ENCODE measurements around the gene ABHD14A.

The ABHD14A gene

DNA sequence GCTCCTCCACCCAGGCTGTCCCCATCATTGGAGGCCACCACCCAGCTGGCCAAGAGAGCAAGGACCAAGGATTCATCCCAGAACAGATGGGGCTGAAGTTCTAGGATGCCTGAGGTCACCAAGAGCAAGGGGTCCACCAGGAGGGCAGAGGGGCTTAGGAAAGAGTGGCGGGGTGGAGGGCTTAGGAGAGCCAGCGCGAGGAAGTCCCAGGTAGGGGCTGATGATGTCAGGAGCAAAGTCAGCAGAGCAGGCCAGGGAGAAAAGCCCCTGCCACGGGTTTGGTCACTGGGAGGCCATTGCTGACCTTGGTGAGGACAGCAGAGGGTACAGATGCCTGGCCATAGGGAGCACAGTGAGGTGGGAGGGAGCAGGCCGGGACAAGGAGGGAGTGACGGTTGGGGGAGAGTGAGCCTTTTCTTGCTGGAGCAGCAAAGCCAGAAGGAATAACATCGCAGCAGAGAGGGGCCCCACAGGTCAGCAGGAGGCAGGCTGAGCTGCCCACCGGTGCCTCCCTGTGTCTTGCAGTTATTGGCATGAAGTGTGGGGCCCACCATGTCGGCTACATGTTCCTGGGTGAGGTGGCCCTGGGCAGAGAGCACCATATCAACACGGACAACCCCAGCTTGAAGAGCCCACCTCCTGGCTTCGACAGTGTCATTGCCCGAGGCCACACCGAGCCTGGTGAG lies 27.5 kb upstream of the ABHD14A start:
- H3K36me3 ChIP-seq (replicated peaks; ENCODE audit: low read depth, low read length): no peaks in the 10 kb centered on the region
- peaks cover 9% of the 10 kb centered on the region for H3K4me1 ChIP-seq (ENCODE audit: low read length)
- H3K27ac ChIP-seq (ENCODE audit: low read length): no peak overlapping the region
- no peaks in the 10 kb centered on the region for H4K20me1 ChIP-seq (ENCODE audit: insufficient read depth, low read length)
- no peak overlapping the region for H2AFZ ChIP-seq (ENCODE audit: low read depth, low read length)
- no peaks in the 10 kb centered on the region for H3K27me3 ChIP-seq (ENCODE audit: low read depth, low read length)
- no peaks in the 10 kb centered on the region for H3K79me2 ChIP-seq (ENCODE audit: low read length)
- no peak for TF ChIP-seq CTCF (IDR thresholded peaks at IDR 0.05; ENCODE audit: low read depth, low read length)
- no peak for TF ChIP-seq EZH2phosphoT487 (IDR thresholded peaks at IDR 0.05; ENCODE audit: low read depth)
- H3K4me2 ChIP-seq (ENCODE audit: low read length): no peak overlapping the region
- no peaks in the 10 kb centered on the region for H3K9me3 ChIP-seq (ENCODE audit: insufficient read depth, low read length)
- H3K9ac ChIP-seq (ENCODE audit: low read length): no peak overlapping the region
- H3K4me3 ChIP-seq (ENCODE audit: low read length): no peak overlapping the region

DNA sequence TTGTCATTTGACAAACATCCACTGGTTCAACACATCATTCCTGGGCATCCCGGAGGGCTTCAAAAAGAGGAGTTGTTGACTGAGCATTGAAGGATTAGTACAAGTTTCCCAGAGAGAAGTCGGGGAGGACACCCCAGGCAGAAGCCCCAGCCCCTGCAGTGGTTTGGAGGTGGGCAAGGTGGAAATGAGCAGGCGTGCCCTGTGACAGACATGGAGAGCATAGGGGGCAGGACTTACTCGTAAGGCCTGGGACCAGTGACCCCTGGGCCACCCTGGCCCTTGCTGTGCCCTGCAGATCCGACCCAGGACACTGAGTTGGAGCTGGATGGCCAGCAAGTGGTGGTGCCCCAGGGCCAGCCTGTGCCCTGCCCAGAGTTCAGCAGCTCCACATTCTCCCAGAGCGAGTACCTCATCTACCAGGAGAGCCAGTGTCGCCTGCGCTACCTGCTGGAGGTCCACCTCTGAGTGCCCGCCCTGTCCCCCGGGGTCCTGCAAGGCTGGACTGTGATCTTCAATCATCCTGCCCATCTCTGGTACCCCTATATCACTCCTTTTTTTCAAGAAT lies 26.8 kb upstream of the ABHD14A start:
- Histone ChIP-seq H3K27me3 (ENCODE audit: low read depth, low read length) (no peaks in the 10 kb centered on the region), H3K9ac (ENCODE audit: low read length) (no peak overlapping the region), H4K20me1 (ENCODE audit: insufficient read depth, low read length) (no peaks in the 10 kb centered on the region), H3K27ac (ENCODE audit: low read length) (no peak overlapping the region), H3K4me3 (ENCODE audit: low read length) (no peak overlapping the region), H3K36me3 (replicated peaks; ENCODE audit: low read depth, low read length) (no peaks in the 10 kb centered on the region), H3K9me3 (ENCODE audit: insufficient read depth, low read length) (no peaks in the 10 kb centered on the region), H3K4me2 (ENCODE audit: low read length) (no peak overlapping the region), H2AFZ (ENCODE audit: low read depth, low read length) (no peak overlapping the region), H3K4me1 (ENCODE audit: low read length) (peaks cover 2% of the 10 kb centered on the region), H3K79me2 (ENCODE audit: low read length) (no peaks in the 10 kb centered on the region)
- TF ChIP-seq CTCF (IDR thresholded peaks at IDR 0.05; ENCODE audit: low read depth, low read length) (no peak), EZH2phosphoT487 (IDR thresholded peaks at IDR 0.05; ENCODE audit: low read depth) (no peak)

DNA sequence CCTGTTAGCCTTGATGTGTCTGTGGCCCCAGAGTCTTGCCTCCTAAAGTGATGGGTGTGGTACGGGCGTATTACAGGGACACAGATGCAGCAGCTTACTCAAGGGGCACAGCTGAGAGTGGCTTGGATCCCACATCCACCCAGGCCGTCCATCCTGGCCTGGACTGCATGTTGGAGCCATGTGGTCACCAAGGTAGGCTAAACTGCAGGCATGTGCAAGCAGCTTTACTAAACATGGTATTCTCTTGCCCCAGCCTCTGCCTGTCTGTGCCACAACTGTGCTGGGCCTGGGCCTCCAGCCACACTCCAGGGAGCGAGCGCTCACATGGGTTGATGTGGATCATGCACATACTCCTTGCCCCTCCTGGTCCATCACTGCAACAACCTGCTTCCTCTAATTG lies 25.7 kb upstream of the ABHD14A start:
- Histone ChIP-seq H4K20me1 (ENCODE audit: insufficient read depth, low read length) (no peaks in the 10 kb centered on the region), H2AFZ (ENCODE audit: low read depth, low read length) (no peak overlapping the region), H3K4me3 (ENCODE audit: low read length) (no peak overlapping the region), H3K4me1 (ENCODE audit: low read length) (peaks cover 8% of the 10 kb centered on the region; the same call in 1 of the 2 replicates), H3K36me3 (replicated peaks; ENCODE audit: low read depth, low read length) (no peaks in the 10 kb centered on the region), H3K4me2 (ENCODE audit: low read length) (no peak overlapping the region), H3K9ac (ENCODE audit: low read length) (no peak overlapping the region), H3K27me3 (ENCODE audit: low read depth, low read length) (no peaks in the 10 kb centered on the region), H3K79me2 (ENCODE audit: low read length) (no peaks in the 10 kb centered on the region), H3K27ac (ENCODE audit: low read length) (no peak overlapping the region), H3K9me3 (ENCODE audit: insufficient read depth, low read length) (no peaks in the 10 kb centered on the region)
- no peak for TF ChIP-seq EZH2phosphoT487 (IDR thresholded peaks at IDR 0.05; ENCODE audit: low read depth)
- no peak for TF ChIP-seq CTCF (IDR thresholded peaks at IDR 0.05; ENCODE audit: low read depth, low read length)

GRCh38 chr3:51950899-51951298 lies 24.0 kb upstream of the ABHD14A start:
- Histone ChIP-seq H3K27ac (ENCODE audit: low read length) (no peak overlapping the region), H3K9ac (ENCODE audit: low read length) (no peak overlapping the region), H3K36me3 (replicated peaks; ENCODE audit: low read depth, low read length) (no peaks in the 10 kb centered on the region), H3K9me3 (ENCODE audit: insufficient read depth, low read length) (no peaks in the 10 kb centered on the region), H3K4me2 (ENCODE audit: low read length) (no peak overlapping the region), H3K4me3 (ENCODE audit: low read length) (no peak overlapping the region), H3K79me2 (ENCODE audit: low read length) (no peaks in the 10 kb centered on the region), H2AFZ (ENCODE audit: low read depth, low read length) (no peak overlapping the region), H3K4me1 (ENCODE audit: low read length) (peaks cover 8% of the 10 kb centered on the region; the same call in 1 of the 2 replicates), H4K20me1 (ENCODE audit: insufficient read depth, low read length) (no peaks in the 10 kb centered on the region), H3K27me3 (ENCODE audit: low read depth, low read length) (no peaks in the 10 kb centered on the region)
- TF ChIP-seq EZH2phosphoT487 (IDR thresholded peaks at IDR 0.05; ENCODE audit: low read depth) (no peak), CTCF (IDR thresholded peaks at IDR 0.05; ENCODE audit: low read depth, low read length) (no peak)

Measured in OCI-LY3 (cell line).